Central memory CD8-positive, alpha-beta T cell (primary cell): Measurements from ENCODE around the gene PODXL2.

Experiments used
- ATAC-seq: fragments of 150-1000 bp; cut with Tn5 transposase; replicated peaks from 2 replicates; pipeline ENCODE4 v1.10.0; 2022; ENCODE audit warnings: mild to moderate bottlenecking, moderate FRiP score, moderate number of reproducible peaks; ENCODE audit not compliant: poor library complexity, severe bottlenecking; ENCODE audit errors: extremely low read depth
- DNase-seq, 2 donors: peaks; one replicate each; pipeline ENCODE4 v3.0.0; 2021; ENCODE audit warnings: low spot score in 2 of 2
- H3K27ac Mint-ChIP-seq: one replicate; pipeline ENCODE4 v1.8.0; 2022; ENCODE audit warnings: low read depth, mild to moderate bottlenecking, moderate library complexity, mixed read lengths
- H3K27me3 Mint-ChIP-seq: one replicate; pipeline ENCODE4 v1.8.0; 2022; ENCODE audit warnings: mixed read lengths
- H3K36me3 Mint-ChIP-seq: one replicate; pipeline ENCODE4 v1.8.0; 2022; ENCODE audit warnings: mild to moderate bottlenecking, moderate library complexity, mixed read lengths; ENCODE audit not compliant: insufficient read depth
- H3K4me1 Mint-ChIP-seq: one replicate; pipeline ENCODE4 v1.8.0; 2022; ENCODE audit warnings: mixed read lengths
- H3K4me3 Mint-ChIP-seq: one replicate; pipeline ENCODE4 v1.8.0; 2022; ENCODE audit warnings: mild to moderate bottlenecking, moderate library complexity, mixed read lengths
- H3K9me3 Mint-ChIP-seq: one replicate; pipeline ENCODE4 v1.8.0; 2022; ENCODE audit warnings: mixed read lengths

The PODXL2 gene

DNA sequence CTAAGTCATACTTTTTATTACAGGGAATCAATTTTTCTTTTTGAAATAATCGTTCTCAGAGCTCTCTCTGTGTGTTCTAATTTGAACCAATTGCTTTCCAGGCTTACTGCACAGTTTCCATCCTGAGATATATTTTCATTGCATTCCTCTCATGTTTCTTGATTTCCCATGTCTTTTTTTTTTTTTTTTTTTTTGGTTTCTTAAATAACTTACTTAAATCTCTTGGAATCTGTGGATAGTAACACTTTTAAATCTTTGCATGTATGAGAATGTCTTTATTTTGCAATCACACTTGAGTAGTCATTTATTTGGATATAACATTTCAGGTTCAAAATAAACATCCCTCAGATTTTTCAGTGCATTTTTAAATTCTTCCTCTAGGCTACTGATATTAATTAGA, 29.2 kb downstream of the PODXL2 start:
- Mint-ChIP-seq H3K27ac (no peak overlapping the region), H3K27me3 (peaks cover 9% of the 10 kb centered on the region), H3K9me3 (no peaks in the 10 kb centered on the region), H3K4me3 (no peak overlapping the region), H3K36me3 (peaks cover 3% of the 10 kb centered on the region), H3K4me1 (no peaks in the 10 kb centered on the region)
- ATAC-seq (no peak), DNase-seq (no peak)

DNA sequence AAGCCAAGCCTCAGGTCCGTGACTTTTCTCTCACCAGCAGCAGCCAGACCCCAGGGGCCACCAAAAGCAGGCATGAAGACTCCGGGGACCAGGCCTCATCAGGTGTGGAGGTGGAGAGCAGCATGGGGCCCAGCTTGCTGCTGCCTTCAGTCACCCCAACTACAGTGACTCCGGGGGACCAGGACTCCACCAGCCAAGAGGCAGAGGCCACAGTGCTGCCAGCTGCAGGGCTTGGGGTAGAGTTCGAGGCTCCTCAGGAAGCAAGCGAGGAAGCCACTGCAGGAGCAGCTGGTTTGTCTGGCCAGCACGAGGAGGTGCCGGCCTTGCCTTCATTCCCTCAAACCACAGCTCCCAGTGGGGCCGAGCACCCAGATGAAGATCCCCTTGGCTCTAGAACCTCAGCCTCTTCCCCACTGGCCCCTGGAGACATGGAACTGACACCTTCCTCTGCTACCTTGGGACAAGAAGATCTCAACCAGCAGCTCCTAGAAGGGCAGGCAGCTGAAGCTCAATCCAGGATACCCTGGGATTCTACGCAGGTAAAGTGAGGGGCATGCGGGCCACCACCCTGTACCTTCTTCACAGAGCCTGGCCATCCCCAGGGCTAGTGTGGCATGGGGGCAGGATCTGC, 31.8 kb downstream of the PODXL2 start:
- DNase-seq, result no peak
- H3K27ac Mint-ChIP-seq, result no peak overlapping the region
- no peaks in the 10 kb centered on the region for H3K9me3 Mint-ChIP-seq
- ATAC-seq, result no peak
- H3K36me3 Mint-ChIP-seq, result peaks cover 4% of the 10 kb centered on the region
- no peaks in the 10 kb centered on the region for H3K4me1 Mint-ChIP-seq
- no peaks in the 10 kb centered on the region for H3K27me3 Mint-ChIP-seq
- no peak overlapping the region for H3K4me3 Mint-ChIP-seq

DNA sequence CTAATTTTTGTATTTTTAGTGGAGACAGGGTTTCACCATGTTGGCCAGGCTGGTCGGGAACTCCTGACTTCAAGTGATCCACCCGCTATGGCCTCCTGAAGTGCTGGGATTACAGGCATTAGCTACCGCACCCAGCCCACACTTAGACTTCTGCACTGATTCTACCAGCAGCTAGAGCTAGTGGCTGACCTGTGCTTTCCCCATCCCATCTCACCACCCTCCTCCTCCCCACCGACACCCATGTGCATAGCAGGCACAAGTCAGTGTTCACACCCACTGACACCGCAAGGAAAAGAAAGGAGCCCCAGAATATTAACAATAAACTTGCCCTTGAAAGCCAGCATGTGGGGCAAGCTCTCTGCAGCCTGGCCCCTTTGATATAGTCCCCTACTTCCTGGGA, 32.6 kb downstream of the PODXL2 start:
- Mint-ChIP-seq H3K4me3 (no peak overlapping the region), H3K36me3 (peaks cover 4% of the 10 kb centered on the region), H3K9me3 (no peaks in the 10 kb centered on the region), H3K27ac (no peak overlapping the region), H3K4me1 (no peaks in the 10 kb centered on the region), H3K27me3 (no peaks in the 10 kb centered on the region)
- DNase-seq (no peak), ATAC-seq (no peak)

DNA sequence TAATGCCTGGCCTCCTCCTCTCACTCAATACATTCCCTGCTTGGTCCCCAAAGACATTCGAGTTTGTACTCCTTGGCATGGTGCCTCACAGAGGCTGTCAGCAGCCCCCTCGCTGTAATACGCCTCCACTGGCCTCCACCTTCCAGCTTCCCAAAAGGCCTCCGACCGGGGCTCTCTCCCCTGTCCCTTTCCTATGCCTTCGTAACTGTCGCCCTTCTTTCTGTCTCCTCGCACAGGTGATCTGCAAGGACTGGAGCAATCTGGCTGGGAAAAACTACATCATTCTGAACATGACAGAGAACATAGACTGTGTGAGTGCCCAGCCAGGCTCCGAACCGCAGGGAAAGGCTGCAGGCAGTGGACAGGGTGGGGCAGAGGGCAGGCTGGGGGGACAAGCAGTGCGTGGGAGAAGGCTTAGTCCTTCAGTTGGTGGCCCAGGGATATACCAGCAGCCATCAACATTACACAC, 33.0 kb downstream of the PODXL2 start:
- DNase-seq, result no peak
- no peak for ATAC-seq
- Mint-ChIP-seq H3K9me3 (no peaks in the 10 kb centered on the region), H3K4me1 (no peaks in the 10 kb centered on the region), H3K27ac (no peak overlapping the region), H3K27me3 (no peaks in the 10 kb centered on the region), H3K4me3 (no peak overlapping the region), H3K36me3 (peaks cover 4% of the 10 kb centered on the region)

DNA sequence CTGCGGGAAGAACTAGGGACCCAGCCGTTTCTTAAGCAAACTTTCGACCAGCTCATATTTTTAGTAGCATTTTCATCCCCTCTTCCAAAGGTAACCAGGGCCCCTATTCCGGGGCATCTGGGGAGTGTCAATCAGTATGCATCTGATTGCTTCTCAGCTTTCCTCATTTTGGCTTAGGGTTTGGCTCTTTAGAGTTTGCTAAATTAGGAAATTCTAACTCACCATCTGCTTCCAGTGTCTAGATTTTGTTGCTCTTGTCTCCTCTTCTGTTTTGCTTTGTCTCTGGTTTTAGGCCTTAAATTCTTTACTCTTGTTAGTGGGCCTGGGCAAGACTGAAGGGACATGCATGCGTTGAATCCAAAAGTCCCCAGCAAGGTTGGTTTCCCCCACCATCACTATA, 34.2 kb downstream of the PODXL2 start:
- Mint-ChIP-seq H3K4me3 (no peak overlapping the region), H3K27ac (no peak overlapping the region), H3K36me3 (peaks cover 4% of the 10 kb centered on the region), H3K9me3 (no peaks in the 10 kb centered on the region), H3K27me3 (no peaks in the 10 kb centered on the region), H3K4me1 (no peaks in the 10 kb centered on the region)
- ATAC-seq (no peak), DNase-seq (no peak)

DNA sequence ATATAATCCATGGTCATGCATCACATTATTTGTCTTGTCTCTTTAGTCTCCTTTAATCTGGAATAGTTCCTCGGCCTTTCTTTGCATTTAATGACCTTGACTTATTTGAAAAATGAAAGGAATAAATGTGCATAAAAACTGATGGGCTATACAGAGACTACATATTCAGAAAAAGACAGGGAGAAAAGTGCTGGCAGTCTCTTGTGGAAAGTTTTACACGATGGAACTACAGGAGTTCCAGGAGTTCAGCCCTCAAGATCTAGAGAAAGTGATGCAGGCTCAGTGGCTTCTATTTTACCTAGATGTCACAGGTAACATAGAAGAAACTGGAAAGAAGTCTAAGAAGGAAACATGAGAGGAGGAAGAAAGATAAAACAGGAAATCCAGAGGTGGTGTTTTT, 36.2 kb downstream of the PODXL2 start:
- no peak overlapping the region for H3K27ac Mint-ChIP-seq

DNA sequence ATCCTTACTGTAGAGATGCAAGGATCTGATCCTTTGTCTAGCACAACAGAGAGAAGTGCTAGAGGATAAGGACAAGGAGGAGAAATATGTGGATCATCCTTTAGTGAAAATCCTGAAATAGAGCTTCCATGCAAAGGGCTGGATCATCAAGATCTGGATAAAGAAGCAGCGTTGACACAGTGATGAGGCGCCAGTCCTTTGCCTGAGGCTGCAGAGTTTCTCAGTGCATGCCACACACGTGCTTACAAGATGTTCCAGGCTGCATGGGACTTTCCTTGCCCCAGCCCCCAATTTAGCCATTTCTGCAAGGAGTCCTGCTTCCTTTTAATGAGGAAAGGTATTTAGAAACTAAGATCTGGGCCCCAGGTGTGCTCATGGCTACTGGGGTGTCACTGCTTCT, 36.6 kb downstream of the PODXL2 start:
- Mint-ChIP-seq H3K27me3 (no peaks in the 10 kb centered on the region), H3K4me3 (no peak overlapping the region), H3K4me1 (no peaks in the 10 kb centered on the region), H3K36me3 (peaks cover 4% of the 10 kb centered on the region), H3K9me3 (no peaks in the 10 kb centered on the region), H3K27ac (no peak overlapping the region)
- DNase-seq, result no peak
- no peak for ATAC-seq

More for the DNA sequence above, 36.2 kb downstream of the PODXL2 start:
- no peak for ATAC-seq
- Mint-ChIP-seq H3K27me3 (no peaks in the 10 kb centered on the region), H3K9me3 (no peaks in the 10 kb centered on the region), H3K36me3 (peaks cover 4% of the 10 kb centered on the region), H3K4me1 (no peaks in the 10 kb centered on the region), H3K4me3 (no peak overlapping the region)
- no peak for DNase-seq

DNA sequence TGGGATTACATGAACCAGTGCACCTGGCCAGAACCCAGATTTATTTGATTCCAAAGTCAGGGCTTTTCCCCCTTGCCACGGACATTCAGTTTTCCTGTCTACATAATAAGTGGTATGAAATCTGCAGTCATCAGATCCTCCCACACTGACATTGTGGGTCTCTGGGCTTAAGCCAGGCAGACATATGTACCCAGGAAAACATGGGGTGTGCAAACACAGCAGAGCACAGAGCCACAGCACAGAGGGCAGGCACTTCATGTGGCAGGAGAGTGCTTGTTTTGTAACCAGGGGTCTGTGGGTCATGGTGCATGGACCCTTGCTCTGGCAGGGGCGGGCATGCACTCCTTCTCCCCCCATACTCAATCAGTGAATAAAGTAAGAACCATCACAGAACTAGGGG, 37.7 kb downstream of the PODXL2 start:
- Mint-ChIP-seq H3K4me1 (peaks cover 2% of the 10 kb centered on the region), H3K9me3 (no peaks in the 10 kb centered on the region), H3K27ac (no peak overlapping the region), H3K4me3 (no peak overlapping the region), H3K27me3 (no peaks in the 10 kb centered on the region), H3K36me3 (peaks cover 3% of the 10 kb centered on the region)
- ATAC-seq, result no peak
- no peak for DNase-seq

DNA sequence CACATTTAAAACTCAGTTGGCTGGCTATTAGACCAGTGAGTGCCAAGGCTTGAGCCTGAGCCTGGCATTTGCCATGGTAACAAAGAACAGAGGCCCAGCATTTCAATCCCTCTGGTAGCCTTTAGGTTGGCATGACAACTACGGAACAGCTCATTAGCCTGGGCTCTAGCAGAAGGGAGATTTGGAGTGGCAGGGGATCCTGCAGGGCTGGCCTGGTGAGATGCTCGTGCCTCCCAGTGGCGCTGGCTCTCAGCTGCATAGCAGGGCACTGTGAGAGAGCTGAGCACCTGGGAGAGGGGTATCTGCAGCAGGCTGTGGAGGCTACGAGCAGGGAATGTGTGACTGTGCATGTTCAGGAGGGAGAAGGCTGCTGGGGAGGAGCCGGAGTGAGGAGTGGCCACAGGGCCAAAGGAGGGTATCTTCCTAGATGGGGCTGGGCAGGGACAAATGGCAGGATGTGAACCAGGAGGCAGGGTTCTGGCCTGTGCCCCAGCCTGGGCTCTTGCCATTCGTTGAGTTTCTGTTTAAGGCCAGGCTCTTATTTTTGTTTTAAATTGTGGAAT, 38.2 kb downstream of the PODXL2 start:
- peaks cover 9% of the 10 kb centered on the region for H3K36me3 Mint-ChIP-seq
- no peaks in the 10 kb centered on the region for H3K9me3 Mint-ChIP-seq
- H3K27me3 Mint-ChIP-seq, result no peaks in the 10 kb centered on the region
- peaks cover 7% of the 10 kb centered on the region for H3K4me1 Mint-ChIP-seq
- H3K4me3 Mint-ChIP-seq, result no peak overlapping the region
- DNase-seq (no peak), ATAC-seq (no peak)
- no peak overlapping the region for H3K27ac Mint-ChIP-seq

DNA sequence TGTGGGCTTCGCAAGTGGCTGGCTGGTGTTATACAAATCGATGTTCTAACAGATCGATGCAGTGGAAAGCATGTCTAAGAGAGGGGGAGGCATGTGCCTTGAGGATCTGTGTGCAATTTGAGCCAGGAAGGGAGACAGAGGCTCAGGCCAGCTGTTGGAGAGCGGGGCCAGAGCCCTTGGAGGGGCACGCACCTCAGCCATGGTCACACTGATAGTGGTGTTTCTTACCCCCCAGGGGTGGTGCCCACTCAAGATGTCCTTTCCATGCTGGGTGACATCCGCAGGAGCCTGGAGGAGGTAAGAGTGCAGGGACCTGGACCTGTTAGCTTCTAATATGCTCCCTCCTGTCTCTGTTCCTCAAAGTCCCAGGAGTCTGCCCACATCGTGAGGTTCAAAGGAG, 39.9 kb downstream of the PODXL2 start:
- Mint-ChIP-seq H3K27me3 (no peaks in the 10 kb centered on the region), H3K36me3 (peaks cover 15% of the 10 kb centered on the region), H3K9me3 (no peaks in the 10 kb centered on the region), H3K27ac (no peak overlapping the region), H3K4me3 (no peak overlapping the region), H3K4me1 (peaks cover 13% of the 10 kb centered on the region)
- ATAC-seq (no peak), DNase-seq (no peak)

DNA sequence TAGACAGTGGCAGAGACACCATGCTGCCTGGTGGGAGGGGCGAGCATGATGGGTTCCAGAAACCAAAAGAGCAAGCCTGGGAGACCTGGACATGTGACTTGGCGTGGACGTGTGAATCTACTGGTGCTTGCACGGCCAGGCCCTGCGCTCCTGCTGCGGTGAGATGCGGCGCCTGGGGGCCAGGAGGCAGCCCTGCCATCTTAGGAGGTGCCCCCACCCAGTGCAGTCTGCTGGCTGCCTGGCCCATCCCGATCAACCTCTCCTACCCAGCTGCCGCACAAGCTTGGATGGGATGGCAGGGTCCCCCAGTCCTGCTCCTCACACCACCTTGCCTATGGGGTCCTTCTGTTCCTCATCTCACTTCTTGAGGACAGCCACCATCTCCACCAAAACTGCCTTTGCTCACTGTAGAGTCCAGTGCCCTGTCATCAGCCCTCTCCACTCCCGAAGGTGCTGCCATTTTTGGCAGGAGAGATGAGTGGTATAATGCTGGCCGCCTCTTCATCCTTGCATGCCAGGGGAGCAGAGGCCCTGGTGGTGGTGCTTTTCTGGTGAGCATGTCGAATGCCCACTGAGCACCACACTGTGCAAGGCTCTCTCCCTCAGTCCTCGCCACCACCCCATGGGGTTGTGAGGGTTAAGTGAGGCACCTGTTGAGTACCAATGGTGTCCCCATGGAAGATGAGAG, 40.7 kb downstream of the PODXL2 start:
- H3K9me3 Mint-ChIP-seq, result no peaks in the 10 kb centered on the region
- H3K27ac Mint-ChIP-seq, result no peak overlapping the region
- peaks cover 15% of the 10 kb centered on the region for H3K36me3 Mint-ChIP-seq
- no peaks in the 10 kb centered on the region for H3K27me3 Mint-ChIP-seq
- H3K4me1 Mint-ChIP-seq, result peaks cover 21% of the 10 kb centered on the region
- DNase-seq, result no peak
- no peak overlapping the region for H3K4me3 Mint-ChIP-seq
- ATAC-seq, result no peak

DNA sequence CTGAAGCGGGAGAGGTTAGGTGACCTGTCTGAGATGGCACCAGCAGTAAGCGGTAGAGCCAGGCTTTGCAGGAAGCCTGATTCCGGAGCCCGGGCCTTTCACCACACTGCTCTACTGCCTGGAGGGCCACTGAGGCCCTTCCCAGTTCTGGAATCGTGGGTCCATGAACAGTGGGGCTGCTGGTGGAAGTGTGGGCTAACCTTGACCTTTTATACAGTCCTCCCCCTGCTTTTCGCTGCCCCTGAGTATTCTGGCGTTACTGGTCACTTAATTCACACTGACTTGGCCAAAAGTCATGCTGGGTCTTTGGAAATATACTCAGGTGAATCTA, 41.2 kb downstream of the PODXL2 start:
- no peaks in the 10 kb centered on the region for H3K27me3 Mint-ChIP-seq
- peaks cover 18% of the 10 kb centered on the region for H3K36me3 Mint-ChIP-seq
- H3K27ac Mint-ChIP-seq, result no peak overlapping the region
- H3K4me1 Mint-ChIP-seq, result peaks cover 26% of the 10 kb centered on the region
- DNase-seq (no peak), ATAC-seq (no peak)
- H3K9me3 Mint-ChIP-seq, result no peaks in the 10 kb centered on the region
- H3K4me3 Mint-ChIP-seq, result peak overlapping the region; percentile 96

DNA sequence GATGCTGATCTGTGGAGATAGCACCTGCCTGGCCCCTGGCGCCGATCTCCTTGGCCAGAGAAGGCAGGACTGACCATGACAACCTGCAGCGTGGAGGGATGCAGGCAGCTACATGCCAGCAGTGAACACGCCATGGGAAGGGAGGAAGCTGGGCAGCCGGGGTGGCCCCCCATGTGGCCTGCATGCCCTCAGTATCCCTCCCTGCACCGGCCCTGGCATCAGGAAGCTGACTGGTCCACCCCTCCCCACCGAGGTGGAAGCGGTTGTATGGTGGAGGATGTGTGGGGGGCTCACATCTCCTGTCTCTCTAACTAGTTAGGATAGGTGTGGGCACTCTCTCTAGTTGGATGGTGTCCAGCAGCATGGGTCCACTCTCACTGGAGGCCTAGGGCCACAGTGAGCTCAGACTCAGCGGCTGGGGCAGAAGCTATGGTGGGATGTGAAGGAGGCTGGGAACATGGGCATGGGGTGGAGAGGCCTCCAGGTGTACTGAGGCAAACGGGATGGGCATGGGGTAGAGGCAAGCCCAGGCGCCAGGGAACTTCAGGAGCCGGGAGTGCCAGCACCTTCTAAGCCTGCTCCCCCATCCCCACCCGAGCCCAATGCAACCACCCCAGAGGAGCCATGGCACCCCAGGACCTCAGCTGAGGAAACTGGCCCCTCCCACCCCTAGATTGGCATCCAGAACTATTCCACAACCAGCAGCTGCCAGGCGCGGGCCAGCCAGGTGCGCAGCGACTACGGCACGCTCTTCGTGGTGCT, 42.0 kb downstream of the PODXL2 start:
- Mint-ChIP-seq H3K4me3 (peak overlapping the region; percentile 96), H3K36me3 (peaks cover 15% of the 10 kb centered on the region), H3K27me3 (no peaks in the 10 kb centered on the region), H3K9me3 (no peaks in the 10 kb centered on the region), H3K27ac (peak overlapping the region; percentile 99), H3K4me1 (peaks cover 32% of the 10 kb centered on the region)
- no peak for ATAC-seq
- no peak for DNase-seq
